BE2C (cell line): ENCODE measurements around the gene GFOD2.

Source experiments
- DNase-seq: peaks from one replicate; pipeline ENCODE4 v3.0.0-alpha.2; 2020
- H3K27me3 ChIP-seq: fragments of 250-450 bp; sonication (Bioruptor Pico); 2 replicates; pipeline ENCODE4 v1.5.1; 2020; ENCODE audit warnings: mild to moderate bottlenecking
- H3K36me3 ChIP-seq: fragments of 250-450 bp; sonication (Bioruptor Pico); 2 replicates; pipeline ENCODE4 v1.5.1; 2020; ENCODE audit warnings: mild to moderate bottlenecking
- H3K4me1 ChIP-seq: fragments of 250-450 bp; sonication (Bioruptor Pico); 2 replicates; pipeline ENCODE4 v1.5.1; 2020
- H3K4me3 ChIP-seq: 2 replicates; pipeline ENCODE4 v1.5.1; 2011; ENCODE audit warnings: low read depth, low read length
- H3K9me3 ChIP-seq: fragments of 250-450 bp; sonication (Bioruptor Pico); 2 replicates; pipeline ENCODE4 v1.5.1; 2020
- CTCF ChIP-seq: IDR thresholded peaks from 2 replicates; pipeline ENCODE4 v1.5.1; 2012; ENCODE audit warnings: mild to moderate bottlenecking, low read depth, low read length

Gene GFOD2

GRCh38 chr16:67750466-67750865 is 31.4 kb upstream of the GFOD2 start:
- TF ChIP-seq CTCF: no peak
- Histone ChIP-seq H3K36me3 (no peaks in the 10 kb centered on the region), H3K27me3 (no peaks in the 10 kb centered on the region), H3K4me3 (no peak overlapping the region), H3K9me3 (no peaks in the 10 kb centered on the region), H3K4me1 (no peaks in the 10 kb centered on the region)
- DNase-seq: no peak

GRCh38 chr16:67749436-67750078 is 30.4 kb upstream of the GFOD2 start:
- H3K4me3 ChIP-seq: no peak overlapping the region

GRCh38 chr16:67748834-67749233 is 29.7 kb upstream of the GFOD2 start:
- TF ChIP-seq CTCF: no peak
- H3K9me3 ChIP-seq: no peaks in the 10 kb centered on the region
- no peak overlapping the region for H3K4me3 ChIP-seq
- no peaks in the 10 kb centered on the region for H3K4me1 ChIP-seq
- H3K27me3 ChIP-seq: no peaks in the 10 kb centered on the region
- 0 out of 2 replicates have a peak, but pooled peaks cover 8% of the 10 kb centered on the region for H3K36me3 ChIP-seq
- DNase-seq: no peak

More at GRCh38 chr16:67749436-67750078, 30.4 kb upstream of the GFOD2 start:
- 0 out of 2 replicates have a peak, but pooled peaks cover under 1% of the 10 kb centered on the region for H3K36me3 ChIP-seq
- no peak for TF ChIP-seq CTCF
- no peaks in the 10 kb centered on the region for H3K9me3 ChIP-seq
- DNase-seq: no peak
- no peaks in the 10 kb centered on the region for H3K4me1 ChIP-seq
- H3K27me3 ChIP-seq: no peaks in the 10 kb centered on the region

GRCh38 chr16:67746846-67747245 is 27.7 kb upstream of the GFOD2 start:
- no peak for DNase-seq
- H3K9me3 ChIP-seq: no peaks in the 10 kb centered on the region
- H3K27me3 ChIP-seq: no peaks in the 10 kb centered on the region
- no peak for TF ChIP-seq CTCF
- H3K36me3 ChIP-seq: peaks cover 13% of the 10 kb centered on the region; the same call in 1 of the 2 replicates
- no peak overlapping the region for H3K4me3 ChIP-seq
- no peaks in the 10 kb centered on the region for H3K4me1 ChIP-seq

- TF ChIP-seq CTCF: no peak
- Histone ChIP-seq H3K4me1 (no peaks in the 10 kb centered on the region), H3K9me3 (no peaks in the 10 kb centered on the region), H3K36me3 (peaks cover 13% of the 10 kb centered on the region), H3K27me3 (no peaks in the 10 kb centered on the region), H3K4me3 (no peak overlapping the region)
- no peak for DNase-seq
Observed at GRCh38 chr16:67741118-67741517, 22.0 kb upstream of the GFOD2 start.

GRCh38 chr16:67740391-67740790 is 21.3 kb upstream of the GFOD2 start:
- Histone ChIP-seq H3K36me3 (peaks cover 13% of the 10 kb centered on the region), H3K4me3 (no peak overlapping the region), H3K9me3 (no peaks in the 10 kb centered on the region), H3K4me1 (no peaks in the 10 kb centered on the region), H3K27me3 (no peaks in the 10 kb centered on the region)
- no peak for DNase-seq
- no peak for TF ChIP-seq CTCF
